Sigmoid colon (tissue), 7 donors: ENCODE measurements around the gene OPCML. TPM values are rescaled to one million over a fixed set of nuclear protein-coding genes. Genes with fewer than 3 reads are reported as not detected.

Experiments
- DNase-seq: peaks from one replicate; pipeline ENCODE4 v3.0.0-alpha.2; 2019
- H3K27ac ChIP-seq, 4 donors: fragments of 200-600 bp; sonication (generic); one replicate each; pipeline ENCODE4 v1.5.1; 2016 to 2019; ENCODE audit warnings: mild to moderate bottlenecking in 1 of 4
- H3K27me3 ChIP-seq, 3 donors: fragments of 200-600 bp; sonication (generic); one replicate each; pipeline ENCODE4 v1.5.1; 2019; ENCODE audit warnings: mild to moderate bottlenecking in 1 of 3
- H3K36me3 ChIP-seq, 4 donors: fragments of 200-600 bp; sonication (generic); one replicate each; pipeline ENCODE4 v1.5.1; 2016 to 2019
- H3K4me1 ChIP-seq, 4 donors: fragments of 200-600 bp; sonication (generic); one replicate each; pipeline ENCODE4 v1.5.1; 2017 to 2019
- H3K4me3 ChIP-seq, 4 donors: fragments of 200-600 bp; sonication (generic); one replicate each; pipeline ENCODE4 v1.5.1; 2017 to 2019; ENCODE audit warnings: mild to moderate bottlenecking in 2 of 4, moderate library complexity in 1 of 4
- H3K9me3 ChIP-seq, 4 donors: fragments of 200-600 bp in 3 of 4; sonication (generic) in 3 of 4; one replicate each; pipeline versions ENCODE4 v1.5.1 to v1.6.1; 2013 to 2019
- EP300 ChIP-seq, 4 donors: sonication (generic); formaldehyde crosslinking; IDR thresholded peaks; one replicate each; pipeline ENCODE4 v1.6.1; 2017; ENCODE audit warnings: antibody characterized with exemption in 4 of 4
- POLR2A ChIP-seq, 2 donors: fragments of 450-650 bp; IDR thresholded peaks; one replicate each; pipeline ENCODE4 v1.6.1; 2016; ENCODE audit warnings: antibody characterized with exemption in 2 of 2, mild to moderate bottlenecking in 2 of 2, moderate library complexity in 2 of 2
- POLR2AphosphoS5 ChIP-seq, 4 donors: sonication (generic); formaldehyde crosslinking; IDR thresholded peaks; one replicate each; pipeline ENCODE4 v1.6.1; 2017; ENCODE audit warnings: antibody characterized with exemption in 4 of 4
- WGBS, 2 donors: extraction: QIAGEN DNeasy Blood & Tissue Kit; methylation state at CpG; one replicate each; pipeline ENCODE4 v1.1.7; 2013; 5-methylcytosine and 5-hydroxymethylcytosine counted together
- intact Hi-C: fragments of 100-400 bp; cut with DNase I; formaldehyde crosslinking; loops from one replicate; pipeline ENCODE4 v1.15.1; 2023
- polyA plus RNA-seq, 3 donors: library from polyadenylated mRNA; stranded (reverse); fragments of 200-250 nt; gene quantifications; one replicate each; pipeline ENCODE4 v1.2.3, GENCODE V29; 2013
- total RNA-seq, 4 donors: library from RNA; depleted of rRNA; stranded (reverse); fragments of >200 nt; gene quantifications; one replicate each; pipeline ENCODE4 v1.1.0, GENCODE V29; 2016
- TF ChIP-seq, protein P1 (sequence below), 4 experiments: fragments of 450-650 bp in 3 of 4; fragments of 200-600 bp in 1 of 4; IDR thresholded peaks; one replicate each; pipeline ENCODE4 v1.5.1; 2016 to 2019; ENCODE audit warnings: antibody characterized with exemption in 4 of 4, mild to moderate bottlenecking in 3 of 4, moderate library complexity in 2 of 4
- donor health status: healthy with polysubstance abuse.
- donor health status: Bipolar disorder and iron deficiency.
- donor health status: healthy.

OPCML gene
- total and polyA plus RNA-seq, 7 donors, result under 0.01 to 0.14 (median 0.03) TPM; not detected in 4

GRCh38 chr11:133014337-133014736 lies 518.0 kb downstream of the OPCML start:
- no peaks in the 10 kb centered on the region for H3K4me1 ChIP-seq
- H3K27ac ChIP-seq, result no peak overlapping the region
- H3K9me3 ChIP-seq, result no peaks in the 10 kb centered on the region
- H3K27me3 ChIP-seq, result no peaks in the 10 kb centered on the region
- WGBS, 2 donors, result 79 to 84% methylated on average over 5 of the region's 5 CpGs
- TF ChIP-seq, protein P1, sequence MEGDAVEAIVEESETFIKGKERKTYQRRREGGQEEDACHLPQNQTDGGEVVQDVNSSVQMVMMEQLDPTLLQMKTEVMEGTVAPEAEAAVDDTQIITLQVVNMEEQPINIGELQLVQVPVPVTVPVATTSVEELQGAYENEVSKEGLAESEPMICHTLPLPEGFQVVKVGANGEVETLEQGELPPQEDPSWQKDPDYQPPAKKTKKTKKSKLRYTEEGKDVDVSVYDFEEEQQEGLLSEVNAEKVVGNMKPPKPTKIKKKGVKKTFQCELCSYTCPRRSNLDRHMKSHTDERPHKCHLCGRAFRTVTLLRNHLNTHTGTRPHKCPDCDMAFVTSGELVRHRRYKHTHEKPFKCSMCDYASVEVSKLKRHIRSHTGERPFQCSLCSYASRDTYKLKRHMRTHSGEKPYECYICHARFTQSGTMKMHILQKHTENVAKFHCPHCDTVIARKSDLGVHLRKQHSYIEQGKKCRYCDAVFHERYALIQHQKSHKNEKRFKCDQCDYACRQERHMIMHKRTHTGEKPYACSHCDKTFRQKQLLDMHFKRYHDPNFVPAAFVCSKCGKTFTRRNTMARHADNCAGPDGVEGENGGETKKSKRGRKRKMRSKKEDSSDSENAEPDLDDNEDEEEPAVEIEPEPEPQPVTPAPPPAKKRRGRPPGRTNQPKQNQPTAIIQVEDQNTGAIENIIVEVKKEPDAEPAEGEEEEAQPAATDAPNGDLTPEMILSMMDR (IDR thresholded peaks at IDR 0.05), result no peak
- TF ChIP-seq EP300 (IDR thresholded peaks at IDR 0.05) (no peak), POLR2AphosphoS5 (IDR thresholded peaks at IDR 0.05) (no peak), POLR2A (IDR thresholded peaks at IDR 0.05) (no peak)
- no peaks in the 10 kb centered on the region for H3K36me3 ChIP-seq
- DNase-seq, result no peak
- intact Hi-C loops, result no loop called here
- H3K4me3 ChIP-seq, result no peak overlapping the region

- H3K4me1 ChIP-seq, result no peaks in the 10 kb centered on the region
- no peak overlapping the region for H3K27ac ChIP-seq
- no peak for DNase-seq
- no peaks in the 10 kb centered on the region for H3K9me3 ChIP-seq
- H3K27me3 ChIP-seq, result no peaks in the 10 kb centered on the region
- no peak overlapping the region for H3K4me3 ChIP-seq
- TF ChIP-seq EP300 (IDR thresholded peaks at IDR 0.05) (no peak), POLR2A (IDR thresholded peaks at IDR 0.05) (no peak), POLR2AphosphoS5 (IDR thresholded peaks at IDR 0.05) (no peak)
- TF ChIP-seq, protein P1 (IDR thresholded peaks at IDR 0.05), result no peak
- intact Hi-C loops, result no loop called here
- WGBS, 2 donors, result 88 to 94% methylated on average over 4 of the region's 4 CpGs
- no peaks in the 10 kb centered on the region for H3K36me3 ChIP-seq
Observed at GRCh38 chr11:133012803-133013202, 519.5 kb downstream of the OPCML start.

- WGBS, 2 donors, result 20 to 70% methylated on average over 2 of the region's 2 CpGs
- H3K9me3 ChIP-seq, result no peaks in the 10 kb centered on the region
- no peaks in the 10 kb centered on the region for H3K4me1 ChIP-seq
- DNase-seq, result no peak
- intact Hi-C loops, result no loop called here
- H3K27me3 ChIP-seq, result no peaks in the 10 kb centered on the region
- no peak overlapping the region for H3K4me3 ChIP-seq
- H3K27ac ChIP-seq, result no peak overlapping the region
- TF ChIP-seq POLR2A (IDR thresholded peaks at IDR 0.05), result no peak
- TF ChIP-seq POLR2AphosphoS5 (IDR thresholded peaks at IDR 0.05), result no peak
- H3K36me3 ChIP-seq, result no peaks in the 10 kb centered on the region
Observed at GRCh38 chr11:133011604-133012003, 520.7 kb downstream of the OPCML start.

GRCh38 chr11:133007027-133007584 lies 525.2 kb downstream of the OPCML start:
- Histone ChIP-seq H3K4me3 (no peak overlapping the region), H3K27ac (no peak overlapping the region), H3K9me3 (no peaks in the 10 kb centered on the region), H3K27me3 (no peaks in the 10 kb centered on the region), H3K36me3 (no peaks in the 10 kb centered on the region), H3K4me1 (no peaks in the 10 kb centered on the region)
- TF ChIP-seq EP300 (IDR thresholded peaks at IDR 0.05) (no peak), POLR2AphosphoS5 (IDR thresholded peaks at IDR 0.05) (no peak), POLR2A (IDR thresholded peaks at IDR 0.05) (no peak)
- TF ChIP-seq, protein P1 (IDR thresholded peaks at IDR 0.05), result no peak
- no peak for DNase-seq
- 75 to 76% methylated on average over 2 of the region's 2 CpGs for WGBS, 2 donors
- intact Hi-C loops, result no loop called here

GRCh38 chr11:133004369-133004768 lies 527.9 kb downstream of the OPCML start:
- no peak overlapping the region for H3K27ac ChIP-seq
- no peak for TF ChIP-seq POLR2AphosphoS5 (IDR thresholded peaks at IDR 0.05)
- TF ChIP-seq POLR2A (IDR thresholded peaks at IDR 0.05), result no peak
- TF ChIP-seq, protein P1 (IDR thresholded peaks at IDR 0.05), result no peak
- no peak for TF ChIP-seq EP300 (IDR thresholded peaks at IDR 0.05)
- DNase-seq, result no peak
- H3K27me3 ChIP-seq, result no peaks in the 10 kb centered on the region
- no peaks in the 10 kb centered on the region for H3K4me1 ChIP-seq
- H3K9me3 ChIP-seq, result no peaks in the 10 kb centered on the region
- WGBS, 2 donors, result 80 to 86% methylated on average over 13 of the region's 13 CpGs
- no peaks in the 10 kb centered on the region for H3K36me3 ChIP-seq
- no peak overlapping the region for H3K4me3 ChIP-seq
- intact Hi-C loops, result no loop called here
